PC-9 (cell line): ENCODE data around the gene FRMD6.

Source experiments
- EZH2 ChIP-seq: fragments of 200-600 bp; sonication (generic); IDR thresholded peaks from 2 replicates; pipeline ENCODE4 v1.8.0; 2017; ENCODE audit warnings: antibody characterized with exemption, low read depth
- TF ChIP-seq, protein P1 (sequence below): fragments of 200-600 bp; sonication (generic); conservative IDR thresholded peaks from 2 replicates; pipeline ENCODE4 v1.6.1; 2017; ENCODE audit warnings: mixed run types, antibody characterized with exemption, mild to moderate bottlenecking, moderate library complexity

DNA sequence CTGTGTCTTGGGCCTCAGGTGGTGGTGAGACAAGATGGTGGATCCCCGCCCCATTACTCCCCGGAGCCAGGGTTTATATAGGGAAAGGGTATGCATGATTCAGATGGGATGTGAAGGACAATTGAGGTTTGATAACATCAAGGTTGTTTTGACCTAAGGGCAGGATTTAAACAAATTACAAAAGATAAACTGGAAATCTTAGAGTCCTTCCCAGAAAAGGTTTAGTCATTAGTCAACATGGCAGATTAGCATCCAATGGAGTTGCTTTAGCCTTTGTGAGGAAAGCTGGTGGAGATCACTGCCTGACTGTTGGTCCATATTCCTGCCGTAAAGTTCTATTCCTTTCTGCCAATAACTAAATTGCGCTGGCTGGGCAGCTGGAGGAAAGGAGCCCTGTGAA is 15.6 kb upstream of the FRMD6 start:
- no peak for TF ChIP-seq EZH2
- TF ChIP-seq, protein P1, sequence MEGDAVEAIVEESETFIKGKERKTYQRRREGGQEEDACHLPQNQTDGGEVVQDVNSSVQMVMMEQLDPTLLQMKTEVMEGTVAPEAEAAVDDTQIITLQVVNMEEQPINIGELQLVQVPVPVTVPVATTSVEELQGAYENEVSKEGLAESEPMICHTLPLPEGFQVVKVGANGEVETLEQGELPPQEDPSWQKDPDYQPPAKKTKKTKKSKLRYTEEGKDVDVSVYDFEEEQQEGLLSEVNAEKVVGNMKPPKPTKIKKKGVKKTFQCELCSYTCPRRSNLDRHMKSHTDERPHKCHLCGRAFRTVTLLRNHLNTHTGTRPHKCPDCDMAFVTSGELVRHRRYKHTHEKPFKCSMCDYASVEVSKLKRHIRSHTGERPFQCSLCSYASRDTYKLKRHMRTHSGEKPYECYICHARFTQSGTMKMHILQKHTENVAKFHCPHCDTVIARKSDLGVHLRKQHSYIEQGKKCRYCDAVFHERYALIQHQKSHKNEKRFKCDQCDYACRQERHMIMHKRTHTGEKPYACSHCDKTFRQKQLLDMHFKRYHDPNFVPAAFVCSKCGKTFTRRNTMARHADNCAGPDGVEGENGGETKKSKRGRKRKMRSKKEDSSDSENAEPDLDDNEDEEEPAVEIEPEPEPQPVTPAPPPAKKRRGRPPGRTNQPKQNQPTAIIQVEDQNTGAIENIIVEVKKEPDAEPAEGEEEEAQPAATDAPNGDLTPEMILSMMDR = no peak
